ENCODE results near the gene PRSS33. TPM values are rescaled to one million over a fixed set of nuclear protein-coding genes. Genes with fewer than 3 reads are reported as not detected.

The PRSS33 gene
- total and polyA plus RNA-seq, 9 of the 15 experiments (the other 6 are each of a cell fraction or from before 2014, with no cell fraction given), result not detected

DNA sequence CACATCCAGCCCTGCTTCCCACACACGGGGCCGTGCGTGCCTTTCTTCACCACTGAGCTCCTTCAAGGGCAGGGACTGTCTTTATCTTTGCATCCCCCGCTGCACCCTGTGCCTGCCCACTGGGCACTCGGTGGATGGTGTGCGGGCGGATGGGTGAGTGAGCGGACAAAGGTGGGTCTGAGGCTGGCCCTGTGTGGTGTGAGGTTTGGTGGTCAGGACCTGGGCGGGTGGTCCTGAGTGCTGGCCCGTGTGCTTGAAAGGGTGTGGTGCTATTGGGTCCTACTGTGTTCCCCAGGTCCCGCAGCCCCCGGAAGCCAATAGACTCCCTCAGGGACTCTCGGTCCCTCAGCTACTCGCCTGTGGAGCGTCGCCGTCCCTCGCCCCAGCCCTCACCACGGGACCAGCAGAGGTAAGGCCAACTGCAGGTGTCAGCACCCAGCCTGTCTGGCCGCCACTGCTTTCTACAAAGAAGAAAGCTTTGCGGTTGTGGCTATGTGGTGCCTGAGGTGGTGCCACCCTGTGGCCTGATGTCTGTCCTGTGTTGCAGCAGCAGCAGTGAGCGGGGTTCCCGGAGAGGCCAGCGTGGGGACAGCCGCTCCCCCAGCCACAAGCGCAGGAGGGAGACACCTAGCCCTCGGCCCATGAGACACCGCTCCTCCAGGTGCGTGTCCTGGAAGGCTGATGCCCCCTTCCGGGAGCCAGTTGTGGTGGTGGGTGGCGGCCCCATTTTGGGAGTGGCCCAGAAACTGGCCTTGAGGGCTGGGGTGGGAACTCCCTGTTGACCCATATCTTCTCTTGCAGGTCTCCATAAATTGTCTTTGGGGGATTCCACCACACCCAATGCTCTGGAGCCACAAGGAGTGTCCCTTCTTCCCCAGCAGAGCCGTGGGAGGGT, 17.1 kb downstream of the PRSS33 start (continued):
- peak in 2 of 3 experiments; percentile 31 to 33 for TF ChIP-seq YY1 (IDR thresholded peaks at IDR 0.05; ENCODE audit: borderline replicate concordance in 1 of 3, control insufficient read depth in 1 of 3, extremely low read depth in 1 of 3, insufficient read depth in 3 of 3, insufficient read length in 1 of 3, insufficient replicate concordance in 2 of 3, low read depth in 1 of 3, low read length in 2 of 3)
- peak; percentile 18; the same call in 1 of the 2 replicates for TF ChIP-seq CBX1 (IDR thresholded peaks at IDR 0.05; ENCODE audit: low read depth)
- TF ChIP-seq SUPT5H (IDR thresholded peaks at IDR 0.05), result peak; percentile 33
- 0 out of 2 replicates have a peak, but pooled peaks have one; percentile 33 for TF ChIP-seq RBM14 (IDR thresholded peaks at IDR 0.05; ENCODE audit: borderline replicate concordance, insufficient read depth, low read depth, low read length)
- TF ChIP-seq E2F1 (CRISPR knock-in tag; IDR thresholded peaks at IDR 0.05), result no peak
- peak; percentile 39; the same call in 1 of the 2 replicates for TF ChIP-seq XRCC5 (IDR thresholded peaks at IDR 0.05; ENCODE audit: low read depth, low read length)
- no peak for TF ChIP-seq LEF1 (IDR thresholded peaks at IDR 0.05)
- TF ChIP-seq TBP (optimal IDR thresholded peaks at IDR 0.05; ENCODE audit: low read depth, low read length), result no peak
- TF ChIP-seq, protein P1, sequence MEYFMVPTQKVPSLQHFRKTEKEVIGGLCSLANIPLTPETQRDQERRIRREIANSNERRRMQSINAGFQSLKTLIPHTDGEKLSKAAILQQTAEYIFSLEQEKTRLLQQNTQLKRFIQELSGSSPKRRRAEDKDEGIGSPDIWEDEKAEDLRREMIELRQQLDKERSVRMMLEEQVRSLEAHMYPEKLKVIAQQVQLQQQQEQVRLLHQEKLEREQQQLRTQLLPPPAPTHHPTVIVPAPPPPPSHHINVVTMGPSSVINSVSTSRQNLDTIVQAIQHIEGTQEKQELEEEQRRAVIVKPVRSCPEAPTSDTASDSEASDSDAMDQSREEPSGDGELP (CRISPR knock-in tag; IDR thresholded peaks at IDR 0.05; ENCODE audit: borderline replicate concordance), result 0 out of 2 replicates have a peak, but pooled peaks have one; percentile 28
- no peak for TF ChIP-seq TRIM24 (IDR thresholded peaks at IDR 0.05)
- TF ChIP-seq TAF1 (IDR thresholded peaks at IDR 0.05; ENCODE audit: control insufficient read depth, extremely low read depth, insufficient read depth, low read length, severe bottlenecking), result no peak
- TF ChIP-seq ZBTB33 (CRISPR knock-in tag; IDR thresholded peaks at IDR 0.05), result peak; percentile 99
- peak; percentile 16; the same call in 1 of the 2 replicates for TF ChIP-seq NCOR1 (IDR thresholded peaks at IDR 0.05)
- peak; percentile 25; the same call in 1 of the 2 replicates for TF ChIP-seq SP1 (CRISPR knock-in tag; IDR thresholded peaks at IDR 0.05)
- peak; percentile 68 for TF ChIP-seq FIP1L1 (IDR thresholded peaks at IDR 0.05; ENCODE audit: low read depth, low read length, poor library complexity, severe bottlenecking)
- TF ChIP-seq ZNF316 (IDR thresholded peaks at IDR 0.05), result no peak
- TF ChIP-seq, protein P2, sequence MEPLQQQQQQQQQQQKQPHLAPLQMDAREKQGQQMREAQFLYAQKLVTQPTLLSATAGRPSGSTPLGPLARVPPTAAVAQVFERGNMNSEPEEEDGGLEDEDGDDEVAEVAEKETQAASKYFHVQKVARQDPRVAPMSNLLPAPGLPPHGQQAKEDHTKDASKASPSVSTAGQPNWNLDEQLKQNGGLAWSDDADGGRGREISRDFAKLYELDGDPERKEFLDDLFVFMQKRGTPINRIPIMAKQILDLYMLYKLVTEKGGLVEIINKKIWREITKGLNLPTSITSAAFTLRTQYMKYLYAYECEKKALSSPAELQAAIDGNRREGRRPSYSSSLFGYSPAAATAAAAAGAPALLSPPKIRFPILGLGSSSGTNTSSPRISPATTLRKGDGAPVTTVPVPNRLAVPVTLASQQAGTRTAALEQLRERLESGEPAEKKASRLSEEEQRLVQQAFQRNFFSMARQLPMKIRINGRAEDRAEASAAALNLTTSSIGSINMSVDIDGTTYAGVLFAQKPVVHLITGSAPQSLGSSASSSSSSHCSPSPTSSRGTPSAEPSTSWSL (CRISPR knock-in tag; IDR thresholded peaks at IDR 0.05; ENCODE audit: borderline replicate concordance), result no peak
- TF ChIP-seq, protein P3, sequence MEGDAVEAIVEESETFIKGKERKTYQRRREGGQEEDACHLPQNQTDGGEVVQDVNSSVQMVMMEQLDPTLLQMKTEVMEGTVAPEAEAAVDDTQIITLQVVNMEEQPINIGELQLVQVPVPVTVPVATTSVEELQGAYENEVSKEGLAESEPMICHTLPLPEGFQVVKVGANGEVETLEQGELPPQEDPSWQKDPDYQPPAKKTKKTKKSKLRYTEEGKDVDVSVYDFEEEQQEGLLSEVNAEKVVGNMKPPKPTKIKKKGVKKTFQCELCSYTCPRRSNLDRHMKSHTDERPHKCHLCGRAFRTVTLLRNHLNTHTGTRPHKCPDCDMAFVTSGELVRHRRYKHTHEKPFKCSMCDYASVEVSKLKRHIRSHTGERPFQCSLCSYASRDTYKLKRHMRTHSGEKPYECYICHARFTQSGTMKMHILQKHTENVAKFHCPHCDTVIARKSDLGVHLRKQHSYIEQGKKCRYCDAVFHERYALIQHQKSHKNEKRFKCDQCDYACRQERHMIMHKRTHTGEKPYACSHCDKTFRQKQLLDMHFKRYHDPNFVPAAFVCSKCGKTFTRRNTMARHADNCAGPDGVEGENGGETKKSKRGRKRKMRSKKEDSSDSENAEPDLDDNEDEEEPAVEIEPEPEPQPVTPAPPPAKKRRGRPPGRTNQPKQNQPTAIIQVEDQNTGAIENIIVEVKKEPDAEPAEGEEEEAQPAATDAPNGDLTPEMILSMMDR (IDR thresholded peaks at IDR 0.05 in 2 of 3, conservative IDR thresholded peaks at IDR 0.05 in 1 of 3; ENCODE audit: insufficient read depth in 2 of 3, low read depth in 1 of 3, low read length in 3 of 3), result peak; percentile 33 to 57 (median 40)

Data from K562 (cell line).